Measurements from ENCODE around the gene TESK1. TPM values are rescaled to one million over a fixed set of nuclear protein-coding genes. Genes with fewer than 3 reads are reported as not detected.

The TESK1 gene
- total RNA-seq (2014; rRNA removed; shearing (Covaris generic)): 7.8 and 8.5 TPM in 2 replicates
- polyA plus RNA-seq (2014; cell fraction: nucleus; rRNA removed): 13.2 and 20.0 TPM in 2 replicates

GRCh38 chr9:35604578-35605350, at the start of gene TESK1:
TESK1 (plus strand) TSS chr9:35605262; CDS start chr9:35605620, 358 bp downstream.
- DNase-seq (ENCODE audit: extremely low read depth, low read depth): peak; percentile 48

GRCh38 chr9:35555881-35556280, 49.2 kb upstream of the TESK1 start:
- no peak for DNase-seq (ENCODE audit: extremely low read depth, low read depth)

- DNase-seq (ENCODE audit: extremely low read depth, low read depth): no peak
Measured at GRCh38 chr9:35556776-35557175, 48.3 kb upstream of the TESK1 start.

- DNase-seq (ENCODE audit: extremely low read depth, low read depth): no peak
Measured at GRCh38 chr9:35557320-35557719, 47.7 kb upstream of the TESK1 start.

GRCh38 chr9:35558185-35558584, 46.9 kb upstream of the TESK1 start:
- DNase-seq (ENCODE audit: extremely low read depth, low read depth): no peak

GRCh38 chr9:35559792-35560530, 45.1 kb upstream of the TESK1 start:
- DNase-seq (ENCODE audit: extremely low read depth, low read depth): no peak

- no peak for DNase-seq (ENCODE audit: extremely low read depth, low read depth)
Measured at GRCh38 chr9:35560625-35561337, 44.3 kb upstream of the TESK1 start.

- DNase-seq (ENCODE audit: extremely low read depth, low read depth): no peak
Measured at GRCh38 chr9:35561468-35562261, 43.4 kb upstream of the TESK1 start.

GRCh38 chr9:35562895-35563780, 41.9 kb upstream of the TESK1 start:
- DNase-seq (ENCODE audit: extremely low read depth, low read depth): no peak

- no peak for DNase-seq (ENCODE audit: extremely low read depth, low read depth)
Measured at GRCh38 chr9:35563791-35564197, 41.3 kb upstream of the TESK1 start.

- no peak for DNase-seq (ENCODE audit: extremely low read depth, low read depth)
Measured at GRCh38 chr9:35564658-35565061, 40.4 kb upstream of the TESK1 start.

- no peak for DNase-seq (ENCODE audit: extremely low read depth, low read depth)
Measured at GRCh38 chr9:35566417-35566816, 38.6 kb upstream of the TESK1 start.

GRCh38 chr9:35568196-35568595, 36.9 kb upstream of the TESK1 start:
- DNase-seq (ENCODE audit: extremely low read depth, low read depth): no peak

- DNase-seq (ENCODE audit: extremely low read depth, low read depth): no peak
Measured at GRCh38 chr9:35569206-35569605, 35.9 kb upstream of the TESK1 start.

GRCh38 chr9:35570709-35571504, 34.2 kb upstream of the TESK1 start:
- no peak for DNase-seq (ENCODE audit: extremely low read depth, low read depth)

GRCh38 chr9:35574578-35575122, 30.4 kb upstream of the TESK1 start:
- DNase-seq (ENCODE audit: extremely low read depth, low read depth): no peak

GRCh38 chr9:35575478-35575877, 29.6 kb upstream of the TESK1 start:
- no peak for DNase-seq (ENCODE audit: extremely low read depth, low read depth)

GRCh38 chr9:35577486-35577885, 27.6 kb upstream of the TESK1 start:
- no peak for DNase-seq (ENCODE audit: extremely low read depth, low read depth)
